Hematopoietic multipotent progenitor cell treated with erythropoietin and hydrocortisone succinate and interleukin-3 and kit ligand, for 6 days (in vitro differentiated cells): ENCODE results near the gene ASTN2.
A peak's percentile ranks its signal among the peaks of the same experiment; 100 is the strongest.

Source experiments
- DNase-seq: peaks from one replicate; pipeline ENCODE4 v3.0.0-alpha.2; 2015

The ASTN2 gene

DNA sequence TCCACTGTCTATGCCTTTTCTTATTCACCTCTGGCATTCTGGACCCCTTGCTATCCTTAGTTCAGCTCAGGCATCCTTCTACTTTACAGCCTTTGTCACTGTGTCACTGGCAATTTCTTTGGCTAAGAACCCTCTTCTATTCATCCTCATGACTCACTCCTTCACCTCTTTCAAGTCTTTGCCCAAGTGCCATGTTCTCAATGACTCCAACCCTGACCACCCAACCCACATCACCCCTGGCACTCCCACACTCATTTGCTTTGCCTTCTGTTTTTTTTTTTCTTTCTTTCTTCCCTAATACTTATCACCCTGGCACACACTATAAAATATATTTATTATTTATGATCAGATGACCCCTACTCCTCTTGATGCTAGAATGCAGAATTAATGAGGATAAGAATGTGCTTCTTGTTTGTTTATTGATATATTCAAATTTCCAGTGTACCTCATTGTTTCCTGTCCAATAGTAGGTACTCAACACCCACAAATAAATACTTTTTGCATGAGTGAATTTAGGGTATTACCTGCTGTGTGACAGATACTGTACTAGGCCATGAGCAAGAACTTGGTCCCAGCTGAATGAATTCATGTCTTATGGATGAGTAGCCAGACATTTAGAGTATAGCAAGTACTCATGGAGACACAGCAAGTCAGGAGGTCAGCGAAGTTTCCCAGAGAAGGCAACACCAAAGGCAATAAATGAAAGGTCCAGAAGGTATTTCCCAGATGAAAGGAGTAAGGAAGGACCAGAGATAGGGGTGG, 1025.1 kb downstream of the ASTN2 start:
- DNase-seq, result no peak

GRCh38 chr9:116387934-116388698, 1026.7 kb downstream of the ASTN2 start:
- no peak for DNase-seq

GRCh38 chr9:116383936-116384335, 1030.9 kb downstream of the ASTN2 start:
- no peak for DNase-seq

DNA sequence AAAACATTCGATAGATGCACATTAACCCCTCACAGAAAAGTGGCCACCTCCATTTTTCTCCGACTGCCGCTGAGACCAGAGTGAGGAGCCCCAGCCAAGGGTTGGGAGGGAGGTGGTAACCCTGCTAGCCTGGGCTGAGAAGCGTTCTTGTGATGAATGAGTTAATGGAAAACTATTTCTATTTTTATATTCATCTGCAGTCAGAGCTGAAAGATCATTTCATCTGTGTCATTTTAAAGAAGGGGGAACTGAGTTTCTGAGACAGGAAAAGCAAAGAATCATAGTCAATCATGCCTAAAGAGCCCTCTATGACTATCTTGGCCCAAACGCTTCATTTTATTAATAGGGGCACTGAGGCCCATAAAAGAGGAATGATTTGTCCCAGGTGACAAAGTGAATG, 1031.7 kb downstream of the ASTN2 start:
- DNase-seq, result no peak

DNA sequence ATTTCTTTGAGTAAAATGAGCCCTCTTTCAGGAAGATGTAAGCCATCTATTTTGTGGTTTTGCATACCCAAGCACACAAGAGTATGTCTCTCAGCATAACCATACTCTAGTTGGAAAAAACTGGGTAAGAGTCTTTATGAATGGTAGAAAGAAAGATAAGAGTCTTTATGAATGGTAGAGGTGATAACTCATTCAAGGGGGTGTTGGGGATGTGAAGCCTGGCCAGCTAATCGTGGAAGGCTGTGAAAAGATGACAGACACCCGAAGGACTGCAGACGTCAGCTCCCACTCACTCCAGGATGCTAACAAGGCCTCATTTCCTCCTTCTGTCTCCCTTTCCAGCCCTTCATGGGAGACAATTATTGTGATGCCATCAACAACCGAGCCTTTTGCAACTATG, 1032.8 kb downstream of the ASTN2 start:
- peak; percentile 2 for DNase-seq

DNA sequence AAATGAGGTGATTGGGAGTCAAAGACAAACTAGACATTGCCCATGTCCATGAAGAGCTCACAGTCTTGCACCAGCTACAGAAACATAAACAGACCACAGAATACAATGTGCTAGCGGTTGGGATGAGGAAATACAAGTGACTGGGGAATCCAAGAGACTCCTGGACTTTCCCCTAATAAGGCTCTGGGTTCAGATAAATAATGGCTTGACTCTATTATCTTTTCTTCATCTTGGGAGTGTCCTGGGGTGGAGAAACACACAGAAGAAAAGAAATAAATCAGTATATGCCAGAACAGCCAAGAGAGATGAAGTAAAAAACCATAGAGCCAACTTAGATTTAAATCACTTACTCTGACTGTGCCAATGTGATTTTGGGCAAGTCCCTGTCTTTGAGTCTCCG, 1033.5 kb downstream of the ASTN2 start:
- DNase-seq, result no peak

DNA sequence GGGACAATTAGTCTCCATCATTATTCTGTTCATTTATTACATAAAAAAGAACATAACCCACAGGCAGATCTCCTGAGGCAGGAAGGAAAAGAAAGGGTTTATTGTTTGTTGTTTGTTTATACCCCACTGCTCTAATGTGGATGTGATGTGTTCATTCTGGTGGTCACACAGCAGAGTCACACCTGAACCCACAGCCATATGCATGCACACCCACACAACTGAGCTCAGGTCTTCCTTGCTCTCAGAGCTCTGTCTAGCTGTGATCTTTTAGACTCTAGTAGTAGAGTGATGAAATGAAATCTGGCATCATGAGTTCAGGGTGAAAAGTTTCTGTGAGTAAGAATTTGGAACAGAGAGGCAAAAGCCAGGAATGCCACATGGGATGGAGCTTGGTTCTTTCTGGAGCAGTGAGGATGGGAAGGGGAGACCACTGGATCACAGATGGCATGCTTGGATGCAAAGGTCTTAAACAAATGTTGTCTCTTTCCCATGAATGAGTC, 1034.3 kb downstream of the ASTN2 start:
- no peak for DNase-seq

GRCh38 chr9:116379821-116380220, 1035.0 kb downstream of the ASTN2 start:
- DNase-seq, result no peak

- no peak for DNase-seq
Measured at GRCh38 chr9:116378873-116379272, 1036.0 kb downstream of the ASTN2 start.

DNA sequence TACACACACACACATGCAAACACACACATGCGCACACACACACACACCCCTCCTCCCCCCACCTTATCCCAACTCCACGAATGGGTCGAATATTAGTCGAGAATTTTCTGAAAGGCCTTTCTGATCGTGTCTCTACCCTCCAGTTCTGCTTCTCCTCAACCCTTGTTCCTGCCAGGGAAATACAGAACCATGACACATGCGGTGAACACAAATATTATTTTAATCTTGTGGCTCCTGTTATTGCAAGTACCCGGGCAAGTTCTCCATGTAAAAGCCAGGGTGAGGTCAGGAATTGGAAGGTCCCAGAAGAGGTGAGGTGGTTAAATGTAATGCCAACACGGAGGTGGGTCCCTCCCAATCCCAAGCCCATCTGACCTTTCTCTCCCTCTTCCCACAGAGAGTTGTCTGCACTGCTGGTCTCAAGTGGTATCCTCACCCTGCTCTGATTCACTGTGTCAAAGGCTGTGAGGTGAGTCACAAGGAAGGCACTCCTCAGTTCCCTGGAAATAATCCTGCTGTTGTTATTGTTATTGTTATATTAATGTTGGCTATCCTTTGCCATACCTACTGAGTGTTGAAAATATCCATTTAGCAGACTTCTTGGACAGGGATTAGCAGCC, 1037.6 kb downstream of the ASTN2 start:
- no peak for DNase-seq
